SK-N-MC (cell line): Measurements from ENCODE around the gene CDC34.

ENCODE experiments used
- EZH2 ChIP-seq: fragments of 200-600 bp; sonication (generic); IDR thresholded peaks from one replicate; pipeline ENCODE4 v1.6.1; 2017; ENCODE audit warnings: antibody characterized with exemption
- FOXP2 ChIP-seq: optimal IDR thresholded peaks from 2 replicates; pipeline ENCODE3; 2011; ENCODE audit warnings: mild to moderate bottlenecking, moderate library complexity; ENCODE audit not compliant: insufficient read depth; ENCODE audit errors: extremely low read length, control extremely low read depth
- POLR2AphosphoS5 ChIP-seq: IDR thresholded peaks from 2 replicates; pipeline ENCODE4 v1.6.1; 2012; ENCODE audit warnings: mild to moderate bottlenecking, low read depth, low read length, borderline replicate concordance

DNA sequence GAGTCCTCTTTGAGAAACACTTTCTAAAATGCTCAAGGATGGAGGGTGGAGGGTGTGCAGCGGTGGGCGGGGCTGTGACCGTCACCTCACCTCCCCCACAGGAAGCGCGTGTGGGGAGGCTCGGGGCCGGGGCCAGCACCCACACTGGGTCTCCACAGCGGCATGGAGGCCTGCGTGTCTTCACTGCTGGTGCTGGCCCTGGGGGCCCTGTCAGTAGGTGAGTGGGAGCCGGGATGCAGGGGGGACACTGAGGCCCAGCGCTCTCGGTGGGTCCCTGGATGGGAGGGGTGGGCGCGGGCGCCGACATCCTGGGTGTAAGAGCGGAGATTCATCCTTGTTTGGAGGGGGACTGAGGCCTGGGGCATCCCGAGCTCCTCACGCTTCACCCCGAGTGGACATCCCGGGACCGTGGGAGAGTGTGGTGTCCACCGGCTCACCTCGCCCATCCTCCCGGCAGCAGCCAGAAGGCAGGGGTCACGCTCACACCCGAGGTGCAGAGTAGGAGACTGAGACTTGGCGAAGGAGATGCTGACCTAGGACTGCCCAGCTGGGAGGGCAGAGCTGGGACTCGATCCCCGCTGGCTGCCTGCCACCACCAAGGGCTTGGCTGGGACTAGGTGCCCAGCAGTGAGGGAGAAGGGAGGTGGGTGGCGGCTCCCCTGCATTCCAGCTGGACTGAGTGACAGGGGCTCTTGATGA is 12.5 kb downstream of the CDC34 start, which contains the start of gene GZMM:
- TF ChIP-seq EZH2 (no peak), POLR2AphosphoS5 (peak; percentile 49; the same call in 1 of the 2 replicates), FOXP2 (no peak)
